MCF 10A (cell line): ENCODE results near the gene KIAA0825. TPM values are rescaled to one million over a fixed set of nuclear protein-coding genes. Genes with fewer than 3 reads are reported as not detected.

ENCODE experiments used
- BruUV-seq: library from RNA; stranded (reverse); fragments of 400-500 nt; replicated peaks from 2 replicates; lab custom pipeline; 2021; lab: Mats Ljungman, UMichigan
- CTCF ChIA-PET: fragments of 300-600 bp; sonication (Branson Sonifier 250); formaldehyde crosslinking; extraction: SDS; loops from one replicate; lab custom pipeline; 2021; ENCODE audit warnings: antibody characterized with exemption, inconsistent platforms; lab: Yijun Ruan, JAX
- POLR2A ChIA-PET: fragments of 300-600, 350-650 bp; sonication (Branson Sonifier 250); formaldehyde crosslinking; extraction: SDS; loops from one replicate; lab custom pipeline; 2020; ENCODE audit warnings: antibody characterized with exemption, inconsistent platforms; lab: Yijun Ruan, JAX
- DNase-seq: peaks from one replicate; pipeline ENCODE4 v3.0.0-alpha.2; 2018; ENCODE audit not compliant: unreplicated experiment
- H3K27ac Mint-ChIP-seq: one replicate; pipeline ENCODE4 v1.8.0; 2022; ENCODE audit warnings: mild to moderate bottlenecking, low read depth, mixed read lengths; ENCODE audit not compliant: unreplicated experiment
- H3K27me3 Mint-ChIP-seq: one replicate; pipeline ENCODE4 v1.8.0; 2022; ENCODE audit warnings: mixed read lengths; ENCODE audit not compliant: insufficient read depth, unreplicated experiment
- H3K36me3 Mint-ChIP-seq: one replicate; pipeline ENCODE4 v1.8.0; 2022; ENCODE audit warnings: mild to moderate bottlenecking, moderate library complexity, mixed read lengths; ENCODE audit not compliant: insufficient read depth, unreplicated experiment
- H3K4me1 Mint-ChIP-seq: one replicate; pipeline ENCODE4 v1.8.0; 2022; ENCODE audit warnings: mixed read lengths; ENCODE audit not compliant: insufficient read depth, unreplicated experiment
- H3K4me3 Mint-ChIP-seq: one replicate; pipeline ENCODE4 v1.8.0; 2022; ENCODE audit warnings: mild to moderate bottlenecking, moderate library complexity, mixed read lengths; ENCODE audit not compliant: unreplicated experiment
- H3K9me3 Mint-ChIP-seq: one replicate; pipeline ENCODE4 v1.8.0; 2022; ENCODE audit warnings: mixed read lengths; ENCODE audit not compliant: unreplicated experiment
- intact Hi-C: fragments of 100-400 bp; cut with micrococcal nuclease; formaldehyde crosslinking; loops from 2 replicates; pipeline ENCODE4 v1.14.1; 2022
- total RNA-seq: library from RNA; stranded (reverse); gene quantifications from 2 replicates; pipeline ENCODE4 v1.2.3, GENCODE V29; 2022
- TF ChIP-seq, protein P1 (sequence below): fragments of 200-600 bp; IDR thresholded peaks from one replicate; pipeline ENCODE4 v1.8.0; 2022; ENCODE audit warnings: antibody characterized with exemption, mild to moderate bottlenecking; ENCODE audit not compliant: unreplicated experiment

The KIAA0825 gene
- total RNA-seq, 1 experiment from 2014 or later, result 2.1 TPM

DNA sequence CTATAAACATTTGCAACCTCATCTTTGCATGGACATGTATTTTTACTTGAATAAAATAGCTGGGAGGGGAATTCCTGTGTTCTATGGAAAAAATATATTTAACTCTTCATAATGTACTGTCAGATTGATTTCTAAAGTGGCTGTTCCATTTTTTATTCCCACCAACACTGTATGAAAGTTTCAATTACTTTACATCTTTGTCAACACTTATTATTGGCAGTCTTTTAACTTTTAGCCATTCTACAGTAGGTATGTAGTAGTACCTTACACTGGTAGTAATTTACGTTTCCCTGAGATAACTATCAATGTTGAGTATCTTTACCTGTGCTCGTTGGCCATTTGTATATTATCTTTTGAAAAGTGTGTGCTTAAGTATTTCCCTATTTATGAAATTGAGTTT lies 429.7 kb downstream of the KIAA0825 start:
- Mint-ChIP-seq H3K27me3 (no peaks in the 10 kb centered on the region), H3K4me1 (no peaks in the 10 kb centered on the region), H3K36me3 (no peaks in the 10 kb centered on the region), H3K9me3 (no peaks in the 10 kb centered on the region), H3K27ac (no peak overlapping the region), H3K4me3 (no peak overlapping the region)
- intact Hi-C loops, result no loop called here
- ChIA-PET POLR2A (no interaction called here), CTCF (no interaction called here)
- TF ChIP-seq, protein P1, sequence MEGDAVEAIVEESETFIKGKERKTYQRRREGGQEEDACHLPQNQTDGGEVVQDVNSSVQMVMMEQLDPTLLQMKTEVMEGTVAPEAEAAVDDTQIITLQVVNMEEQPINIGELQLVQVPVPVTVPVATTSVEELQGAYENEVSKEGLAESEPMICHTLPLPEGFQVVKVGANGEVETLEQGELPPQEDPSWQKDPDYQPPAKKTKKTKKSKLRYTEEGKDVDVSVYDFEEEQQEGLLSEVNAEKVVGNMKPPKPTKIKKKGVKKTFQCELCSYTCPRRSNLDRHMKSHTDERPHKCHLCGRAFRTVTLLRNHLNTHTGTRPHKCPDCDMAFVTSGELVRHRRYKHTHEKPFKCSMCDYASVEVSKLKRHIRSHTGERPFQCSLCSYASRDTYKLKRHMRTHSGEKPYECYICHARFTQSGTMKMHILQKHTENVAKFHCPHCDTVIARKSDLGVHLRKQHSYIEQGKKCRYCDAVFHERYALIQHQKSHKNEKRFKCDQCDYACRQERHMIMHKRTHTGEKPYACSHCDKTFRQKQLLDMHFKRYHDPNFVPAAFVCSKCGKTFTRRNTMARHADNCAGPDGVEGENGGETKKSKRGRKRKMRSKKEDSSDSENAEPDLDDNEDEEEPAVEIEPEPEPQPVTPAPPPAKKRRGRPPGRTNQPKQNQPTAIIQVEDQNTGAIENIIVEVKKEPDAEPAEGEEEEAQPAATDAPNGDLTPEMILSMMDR, result no peak
- no TSS peak for BruUV-seq
- no peak for DNase-seq

DNA sequence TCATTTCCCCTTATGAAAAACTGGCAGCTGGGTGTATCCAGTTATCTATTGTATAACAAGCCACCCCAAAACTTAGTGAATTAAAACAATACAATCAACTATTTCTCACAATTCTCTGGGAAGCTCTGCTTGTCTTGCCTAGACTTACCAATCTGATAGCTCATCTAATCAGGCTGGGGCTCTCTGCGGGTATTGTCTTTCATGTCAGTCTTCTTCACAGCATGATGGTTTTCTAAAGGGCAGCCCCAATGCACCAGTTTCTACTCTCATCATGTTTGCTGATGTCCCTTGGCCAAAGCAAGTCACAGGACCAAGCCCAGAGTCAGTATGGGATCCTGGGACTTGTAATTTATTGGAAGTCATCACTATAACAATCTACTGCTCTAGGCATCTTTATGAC lies 433.5 kb downstream of the KIAA0825 start:
- intact Hi-C loops, result no loop called here
- ChIA-PET CTCF (no interaction called here), POLR2A (no interaction called here)
- BruUV-seq, result no TSS peak
- Mint-ChIP-seq H3K4me3 (no peak overlapping the region), H3K9me3 (no peaks in the 10 kb centered on the region), H3K27me3 (no peaks in the 10 kb centered on the region), H3K36me3 (no peaks in the 10 kb centered on the region), H3K4me1 (no peaks in the 10 kb centered on the region), H3K27ac (no peak overlapping the region)
- no peak for DNase-seq
- TF ChIP-seq, protein P1, result no peak

DNA sequence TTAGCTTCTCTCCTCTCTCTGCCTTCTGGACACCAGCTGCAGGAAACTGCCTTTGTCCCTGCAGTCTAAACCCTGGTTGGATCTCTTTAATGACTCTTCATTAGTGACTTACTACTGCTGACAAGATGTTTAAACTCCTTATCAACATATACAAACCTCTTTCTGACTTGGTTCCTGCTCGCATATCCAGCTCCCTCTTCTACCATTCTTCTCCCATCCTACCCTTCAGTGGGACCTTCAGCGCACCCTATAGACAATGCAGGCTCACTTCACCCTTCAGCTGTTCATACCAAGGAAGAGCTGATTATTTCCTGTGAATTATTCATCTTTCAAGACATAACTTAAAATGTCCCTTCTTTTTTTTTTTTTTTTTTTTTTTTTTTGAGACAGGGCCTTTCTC lies 436.5 kb downstream of the KIAA0825 start:
- Mint-ChIP-seq H3K4me3 (no peak overlapping the region), H3K27ac (no peak overlapping the region), H3K36me3 (no peaks in the 10 kb centered on the region), H3K27me3 (no peaks in the 10 kb centered on the region), H3K4me1 (no peaks in the 10 kb centered on the region), H3K9me3 (no peaks in the 10 kb centered on the region)
- CTCF ChIA-PET, result interaction anchor here (0.6 to 0.9 kb wide), 2 partner anchors 53 to 317 kb away, joined by 3 read pairs; no protein-coding TSS in a partner anchor
- POLR2A ChIA-PET, result no interaction called here
- intact Hi-C loops, result no loop called here
- TF ChIP-seq, protein P1, result no peak
- no TSS peak for BruUV-seq
- peak; percentile 6 for DNase-seq

DNA sequence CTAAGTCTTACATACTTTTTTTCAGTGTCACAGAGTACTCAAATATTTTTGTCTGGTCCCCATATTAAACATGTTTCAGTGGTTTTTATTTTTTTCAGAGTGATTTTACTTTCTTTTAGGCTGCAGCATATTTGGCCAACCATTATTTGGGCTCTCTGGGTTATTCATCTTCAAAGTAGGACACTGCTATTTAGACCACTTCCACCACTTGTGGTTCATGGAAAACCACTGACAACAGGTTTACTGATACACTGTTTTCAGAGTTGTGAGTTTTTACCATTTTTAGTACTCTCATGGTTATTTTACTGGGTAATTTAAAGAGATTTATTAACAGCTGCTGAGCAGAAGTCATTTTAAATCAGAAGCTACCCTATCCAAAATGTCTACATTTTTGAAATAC lies 437.6 kb downstream of the KIAA0825 start:
- no peaks in the 10 kb centered on the region for H3K9me3 Mint-ChIP-seq
- no TSS peak for BruUV-seq
- DNase-seq, result no peak
- H3K27me3 Mint-ChIP-seq, result no peaks in the 10 kb centered on the region
- H3K4me3 Mint-ChIP-seq, result no peak overlapping the region
- ChIA-PET CTCF (no interaction called here), POLR2A (no interaction called here)
- H3K36me3 Mint-ChIP-seq, result no peaks in the 10 kb centered on the region
- TF ChIP-seq, protein P1, result no peak
- H3K4me1 Mint-ChIP-seq, result no peaks in the 10 kb centered on the region
- no peak overlapping the region for H3K27ac Mint-ChIP-seq
- intact Hi-C loops, result no loop called here
